GM19023 (cell line): ENCODE measurements around the gene CCR7.
A peak's percentile ranks its signal among the peaks of the same experiment; 100 is the strongest.
"Not testable (repeated sequence)": the region's sequence is repeated elsewhere in the genome, so short reads cannot be mapped to it uniquely, and the experiment has no call there.

Source experiments
- ATAC-seq: cut with Tn5 transposase; IDR thresholded peaks from one replicate; pipeline ENCODE4 v1.9.1; 2021; ENCODE audit warnings: mild to moderate bottlenecking, moderate library complexity; ENCODE audit not compliant: unreplicated experiment

Gene CCR7

GRCh38 chr17:40551879-40552768, 13.1 kb downstream of the CCR7 start:
- ATAC-seq: no peak

GRCh38 chr17:40551091-40551878, 14.0 kb downstream of the CCR7 start:
- ATAC-seq: no peak

GRCh38 chr17:40550608-40551007, 14.7 kb downstream of the CCR7 start:
- ATAC-seq: no peak

DNA sequence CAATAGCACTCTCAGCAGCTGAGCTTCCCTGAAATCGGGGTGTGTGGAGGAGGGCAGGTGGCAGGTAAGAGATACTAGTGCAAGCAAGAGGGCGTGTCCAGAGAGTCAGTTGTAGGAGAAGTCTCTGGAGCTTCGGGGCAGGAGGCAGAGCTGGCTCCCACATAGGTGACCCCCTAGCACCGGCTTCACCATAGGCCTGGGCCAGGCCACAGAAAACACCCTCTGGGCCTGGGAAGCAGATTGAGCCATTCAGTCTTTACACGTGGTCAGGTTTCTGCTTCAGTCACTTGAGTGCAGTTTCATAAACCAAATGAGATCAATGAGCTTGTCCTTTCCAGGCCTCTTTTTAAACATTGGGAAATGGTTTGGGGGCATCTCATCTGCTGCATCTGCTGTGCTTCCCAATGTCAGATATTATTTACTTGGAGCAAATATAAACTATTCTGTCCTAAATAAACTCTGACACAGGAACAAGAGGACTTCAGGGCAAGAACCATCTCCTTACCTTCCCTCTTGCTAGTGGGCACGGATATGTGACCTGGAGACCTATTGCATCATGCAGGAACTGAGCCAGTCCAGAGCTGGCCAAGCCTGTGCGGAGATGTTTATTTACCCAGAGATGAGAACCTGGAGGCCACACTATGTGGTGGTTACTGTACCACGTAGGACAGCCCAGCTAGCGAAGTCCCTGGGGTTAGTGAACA, 16.1 kb downstream of the CCR7 start:
- no peak for ATAC-seq

- ATAC-seq: no peak
These were observed 16.7 kb downstream of the CCR7 start for GRCh38 chr17:40548491-40548981.

DNA sequence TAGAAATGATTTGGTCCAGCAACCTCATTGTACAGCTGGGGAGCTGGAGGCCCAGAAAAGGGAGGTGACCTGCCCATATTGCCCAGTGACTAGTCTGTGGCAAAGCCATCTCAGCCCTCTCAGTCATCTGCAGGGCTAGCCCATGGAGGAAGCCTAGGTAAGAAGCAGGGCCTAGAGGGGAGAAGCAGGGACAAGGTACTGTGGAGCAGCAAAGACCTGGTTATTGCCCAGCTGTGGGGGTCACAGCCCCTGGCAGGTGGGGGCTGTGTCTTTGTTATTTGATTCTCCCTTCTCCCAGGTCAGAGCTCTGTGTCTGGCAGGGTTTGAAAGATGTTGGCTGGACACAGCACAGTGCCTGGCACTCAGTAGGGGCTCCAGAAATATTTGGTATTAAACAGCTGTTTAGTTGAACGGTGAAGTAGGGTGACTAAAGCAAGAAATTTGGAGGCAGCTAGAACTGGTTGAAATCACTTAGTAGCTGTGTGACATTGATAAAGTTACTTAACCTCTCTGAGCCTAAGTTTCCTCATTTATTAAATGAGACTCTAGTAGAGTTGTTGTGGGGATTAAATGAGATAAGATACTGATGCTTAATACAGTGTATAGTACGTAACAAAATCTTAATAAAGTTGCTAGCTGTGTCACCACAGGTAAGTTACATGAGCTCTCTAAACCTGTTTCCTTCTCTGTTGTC, 17.3 kb downstream of the CCR7 start:
- no peak for ATAC-seq

DNA sequence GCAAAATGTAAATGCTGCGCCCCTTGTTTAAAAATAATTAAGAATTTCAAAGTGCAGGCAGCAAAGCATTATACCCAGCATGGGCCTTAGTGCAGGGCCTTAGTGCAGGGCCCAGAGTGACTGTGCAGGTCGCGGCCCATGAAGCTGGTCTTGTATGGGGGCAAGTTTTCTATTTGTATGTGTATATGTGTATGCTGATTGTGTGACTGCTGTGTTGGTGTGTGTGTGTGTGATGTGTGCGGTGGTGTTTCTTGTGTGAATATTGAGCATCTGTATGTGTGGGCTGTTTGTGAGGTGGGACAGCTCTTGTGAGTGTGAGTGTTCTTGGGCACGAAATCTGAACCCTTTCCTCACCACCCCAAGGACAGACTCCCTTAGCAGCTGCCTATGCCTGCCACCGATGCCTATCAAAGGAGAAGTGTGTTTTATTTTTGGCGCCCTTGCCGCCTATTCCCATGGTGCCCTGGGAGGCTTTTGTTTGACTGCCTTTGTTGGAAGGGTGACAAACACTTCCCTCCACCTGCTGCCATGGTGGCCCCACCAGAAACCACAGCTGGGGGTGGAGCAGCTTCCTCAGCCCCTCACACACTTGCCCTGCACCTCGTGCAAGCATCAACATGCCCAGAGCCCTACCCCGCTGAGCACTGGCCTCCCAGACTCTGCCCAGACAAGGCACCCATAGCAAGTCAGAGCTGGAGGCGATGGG, 18.0 kb downstream of the CCR7 start:
- ATAC-seq: no peak

GRCh38 chr17:40546497-40546896, 18.8 kb downstream of the CCR7 start:
- ATAC-seq: not testable (repeated sequence)

- no peak for ATAC-seq
These were observed 19.6 kb downstream of the CCR7 start for GRCh38 chr17:40545660-40546059.

DNA sequence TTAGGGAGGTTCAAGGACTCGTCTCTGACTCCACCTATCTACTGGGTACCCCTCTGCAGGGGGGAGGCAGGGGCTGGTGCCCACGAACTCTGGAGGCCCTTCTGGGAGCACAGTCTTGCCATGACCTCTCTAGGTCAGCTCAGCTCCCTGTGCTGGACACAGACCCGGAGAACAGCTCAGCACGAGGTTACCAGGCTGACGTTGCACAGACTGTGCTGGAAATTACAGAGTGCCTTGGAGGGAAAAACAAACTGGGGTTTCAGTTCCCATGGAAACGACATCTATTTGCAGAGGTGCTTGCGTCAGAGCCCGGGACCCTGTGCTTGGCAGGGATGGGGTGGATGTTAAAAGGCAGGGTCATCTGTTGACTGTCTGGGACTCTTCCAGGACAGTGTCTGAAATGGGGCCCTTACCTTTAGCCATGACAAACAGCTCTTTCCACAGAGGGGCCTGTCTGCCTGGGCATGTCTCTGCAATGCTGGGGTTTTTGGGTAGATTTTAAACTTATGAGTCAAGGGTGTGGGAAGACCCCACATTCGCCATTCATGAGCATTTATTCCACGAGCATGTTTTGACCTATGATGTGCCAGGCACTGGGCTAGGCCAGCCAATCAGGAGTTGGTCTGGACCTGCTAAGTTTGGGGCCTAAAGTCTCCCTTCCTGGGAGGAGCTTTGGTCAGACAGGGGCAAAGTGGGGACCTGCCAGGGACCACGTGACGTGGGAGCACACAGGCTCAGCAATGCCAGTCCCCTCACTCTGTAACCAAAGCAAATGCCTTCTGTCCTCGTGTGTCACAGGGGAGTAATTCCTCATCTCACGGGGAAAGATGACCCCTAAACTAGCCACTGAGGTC, 22.5 kb downstream of the CCR7 start:
- peak; percentile 59 for ATAC-seq

DNA sequence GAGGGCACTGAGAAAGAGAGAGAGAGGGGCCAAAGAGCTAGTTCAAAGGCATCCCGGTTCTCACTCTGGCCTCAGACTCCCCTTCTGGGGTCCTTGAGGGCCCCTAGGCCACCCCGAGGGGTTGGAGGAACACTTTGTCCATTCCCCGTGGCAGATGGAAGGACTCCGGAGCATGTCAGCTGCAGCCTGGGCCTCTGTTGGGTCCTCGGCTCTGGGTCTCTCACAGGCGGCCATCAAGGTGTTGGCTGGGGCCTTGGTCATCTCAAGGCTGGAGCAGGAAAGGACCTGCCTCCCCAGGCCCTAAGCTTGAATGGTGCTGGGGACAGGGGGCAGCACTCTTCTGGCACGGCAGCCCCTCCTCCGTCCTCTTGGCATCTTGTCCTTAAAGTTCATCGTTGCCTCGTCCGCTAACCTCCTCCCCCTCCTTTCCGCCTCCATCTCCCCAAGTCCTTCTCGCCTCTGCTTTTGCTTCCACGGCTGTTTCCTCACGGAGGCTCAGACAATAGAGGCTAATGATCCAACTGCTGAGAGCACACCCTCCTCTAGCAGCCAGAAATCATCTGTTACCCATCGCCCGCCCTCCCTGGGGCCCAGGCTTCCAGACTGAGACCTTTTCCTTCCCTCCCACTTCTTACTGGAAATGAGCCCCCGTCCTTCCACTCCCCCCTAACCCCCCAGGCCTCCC, 23.3 kb downstream of the CCR7 start:
- no peak for ATAC-seq

GRCh38 chr17:40541060-40541872, 24.0 kb downstream of the CCR7 start:
- ATAC-seq: no peak

DNA sequence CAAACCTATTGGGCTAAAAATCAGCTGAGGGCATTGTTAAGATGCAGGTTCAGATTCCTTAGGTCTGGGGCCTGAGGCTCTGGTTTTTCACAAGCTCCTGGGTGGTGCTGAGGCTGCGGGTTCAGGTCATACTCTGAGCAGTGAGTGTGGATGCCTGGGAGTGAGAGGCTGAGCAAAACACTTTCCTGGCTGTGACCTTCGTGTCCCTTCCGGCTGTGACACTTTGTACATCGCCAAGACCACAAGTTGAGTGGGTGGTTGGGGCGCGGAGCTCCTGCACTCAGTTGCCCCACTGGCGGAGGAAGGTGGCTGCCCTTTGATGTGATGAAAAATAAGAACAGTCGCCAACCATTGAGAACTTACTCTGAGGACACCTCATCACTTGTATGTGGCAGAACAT, 24.8 kb downstream of the CCR7 start:
- ATAC-seq: no peak

- no peak for ATAC-seq
These were observed 25.4 kb downstream of the CCR7 start for GRCh38 chr17:40539711-40540411.

- no peak for ATAC-seq
These were observed 26.2 kb downstream of the CCR7 start for GRCh38 chr17:40538936-40539705.
